Fibroblast of lung (primary cell): ENCODE measurements around the gene KCNIP1. TPM values are rescaled to one million over a fixed set of nuclear protein-coding genes. Genes with fewer than 3 reads are reported as not detected.

Source experiments
- DNase-seq, 2 donors: peaks; one replicate each; pipeline versions ENCODE4 v3.0.0 to v3.0.0-alpha.2; 2010; ENCODE audit warnings: low read depth in 2 of 2
- H2AFZ ChIP-seq: 2 replicates; pipeline ENCODE4 v1.5.1; 2012; ENCODE audit warnings: low read length, control low read depth, inconsistent platforms
- H3K27ac ChIP-seq: 2 replicates; pipeline ENCODE4 v1.5.1; 2011; ENCODE audit warnings: low read length, control low read depth; ENCODE audit not compliant: insufficient read depth
- H3K27me3 ChIP-seq: 2 replicates; pipeline ENCODE4 v1.5.1; 2011; ENCODE audit warnings: mild to moderate bottlenecking, low read length; ENCODE audit not compliant: control insufficient read depth, insufficient read depth
- H3K36me3 ChIP-seq: 2 replicates; pipeline ENCODE4 v1.5.1; 2011; ENCODE audit warnings: low read length; ENCODE audit not compliant: control insufficient read depth, insufficient read depth
- H3K4me1 ChIP-seq: 2 replicates; pipeline ENCODE4 v1.5.1; 2011; ENCODE audit warnings: low read length; ENCODE audit not compliant: control insufficient read depth, insufficient read depth; ENCODE audit errors: extremely low read depth
- H3K4me2 ChIP-seq: 2 replicates; pipeline ENCODE4 v1.5.1; 2011; ENCODE audit warnings: low read length, control low read depth; ENCODE audit not compliant: insufficient read depth; ENCODE audit errors: extremely low read depth
- H3K4me3 ChIP-seq, 4 experiments: fragments of 200-600 bp in 1 of 4; sonication (generic) in 1 of 4; replicated peaks in 1 of 4; 2 replicates each; pipeline ENCODE4 v1.5.1; 2011 to 2016; ENCODE audit warnings: low read length in 4 of 4, low read depth in 3 of 4, mild to moderate bottlenecking in 3 of 4, control low read depth in 2 of 4, inconsistent platforms in 1 of 4, mixed read lengths in 1 of 4; ENCODE audit not compliant: insufficient read depth in 1 of 4; ENCODE audit errors: control extremely low read depth in 1 of 4
- H3K79me2 ChIP-seq: 2 replicates; pipeline ENCODE4 v1.5.1; 2012; ENCODE audit warnings: mild to moderate bottlenecking, low read length, inconsistent platforms; ENCODE audit not compliant: control insufficient read depth, insufficient read depth
- H3K9ac ChIP-seq: 2 replicates; pipeline ENCODE4 v1.5.1; 2011; ENCODE audit warnings: mild to moderate bottlenecking, low read length, control low read depth; ENCODE audit not compliant: insufficient read depth
- H3K9me3 ChIP-seq: 2 replicates; pipeline ENCODE4 v1.5.1; 2012; ENCODE audit warnings: low read depth, low read length; ENCODE audit not compliant: control insufficient read depth, insufficient read depth
- H4K20me1 ChIP-seq: 2 replicates; pipeline ENCODE4 v1.5.1; 2011; ENCODE audit warnings: low read length; ENCODE audit not compliant: control insufficient read depth, insufficient read depth; ENCODE audit errors: extremely low read depth
- EZH2 ChIP-seq: IDR thresholded peaks from 2 replicates; pipeline ENCODE4 v1.5.1; 2012; ENCODE audit warnings: low read length, control low read depth, mild to moderate bottlenecking; ENCODE audit errors: missing control alignments
- polyA plus RNA-seq, 2 donors: library from polyadenylated mRNA; depleted of rRNA in 1 of 2; stranded (reverse) in 1 of 2; unstranded in 1 of 2; fragments of >200 nt; gene quantifications; 2 replicates each; pipeline ENCODE4 v1.2.1, GENCODE V29; 2011 to 2012; ENCODE audit warnings: missing spikeins in 1 of 2
- total RNA-seq: library from RNA; depleted of rRNA; stranded (reverse); fragments of >200 nt; gene quantifications from 2 replicates; pipeline ENCODE4 v1.2.1, GENCODE V29; 2014
- TF ChIP-seq, protein P1 (sequence below), 2 donors: IDR thresholded peaks in 1 of 2; conservative IDR thresholded peaks in 1 of 2; 1 replicate in 1 of 2; 2 replicates in 1 of 2; pipeline ENCODE4 v1.5.1; 2011 to 2012; ENCODE audit warnings: low read length in 2 of 2, control low read depth in 1 of 2, inconsistent platforms in 1 of 2, low read depth in 1 of 2, mild to moderate bottlenecking in 1 of 2

KCNIP1 gene
- total and polyA plus RNA-seq, 2 donors (not counting 1 experiment from before 2014, with no cell fraction given), result not detected

DNA sequence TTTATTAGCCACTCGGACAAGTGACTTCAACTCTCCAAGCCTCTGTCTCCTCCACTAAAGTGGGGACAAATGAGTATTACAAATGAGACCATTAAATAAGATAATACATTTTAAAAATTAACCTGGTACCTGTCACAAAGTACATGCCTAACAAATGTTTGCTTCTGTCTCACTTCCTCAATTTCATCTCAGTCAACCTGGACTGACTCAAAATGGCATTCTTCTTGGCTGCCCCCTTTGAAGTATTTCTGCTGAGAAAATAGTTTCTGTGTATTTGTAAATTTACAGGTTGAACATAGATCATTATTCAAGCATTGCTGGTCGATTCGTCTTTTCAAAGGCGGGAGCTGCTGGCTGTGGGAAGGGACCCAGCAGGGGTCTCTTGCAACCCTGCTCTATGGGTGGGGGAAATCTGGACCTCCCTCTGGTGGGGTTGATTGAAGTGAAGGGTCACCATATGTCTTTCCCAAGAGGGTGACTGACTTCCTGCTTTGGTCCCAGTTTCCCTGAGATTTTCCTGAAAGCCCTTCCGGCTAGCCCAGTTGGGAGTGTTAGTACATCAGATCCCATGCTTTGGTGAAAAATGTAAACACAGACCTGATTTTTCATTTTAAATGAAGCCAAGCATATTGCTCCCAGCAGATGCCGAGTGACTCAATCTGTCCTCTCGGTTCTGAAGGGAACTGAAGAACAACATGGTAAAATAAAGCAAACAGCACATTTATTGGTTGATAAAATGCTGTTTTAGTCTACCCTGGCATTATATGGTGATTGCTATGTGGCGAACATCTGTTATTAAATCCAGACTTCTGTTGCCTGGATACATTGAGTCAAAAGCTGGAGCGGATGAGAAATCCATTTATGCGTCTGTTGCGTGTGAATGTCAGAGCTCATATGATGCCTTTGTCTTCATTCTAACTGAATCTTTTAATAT, 73.0 kb downstream of the KCNIP1 start:
- Histone ChIP-seq H3K4me3 (no peak overlapping the region), H2AFZ (no peak overlapping the region), H3K4me1 (no peaks in the 10 kb centered on the region), H3K4me2 (no peak overlapping the region), H3K27ac (no peak overlapping the region), H3K9ac (no peak overlapping the region), H3K79me2 (no peaks in the 10 kb centered on the region), H3K9me3 (no peaks in the 10 kb centered on the region), H4K20me1 (no peaks in the 10 kb centered on the region), H3K27me3 (no peaks in the 10 kb centered on the region), H3K36me3 (no peaks in the 10 kb centered on the region)
- DNase-seq, result no peak
- TF ChIP-seq, protein P1, sequence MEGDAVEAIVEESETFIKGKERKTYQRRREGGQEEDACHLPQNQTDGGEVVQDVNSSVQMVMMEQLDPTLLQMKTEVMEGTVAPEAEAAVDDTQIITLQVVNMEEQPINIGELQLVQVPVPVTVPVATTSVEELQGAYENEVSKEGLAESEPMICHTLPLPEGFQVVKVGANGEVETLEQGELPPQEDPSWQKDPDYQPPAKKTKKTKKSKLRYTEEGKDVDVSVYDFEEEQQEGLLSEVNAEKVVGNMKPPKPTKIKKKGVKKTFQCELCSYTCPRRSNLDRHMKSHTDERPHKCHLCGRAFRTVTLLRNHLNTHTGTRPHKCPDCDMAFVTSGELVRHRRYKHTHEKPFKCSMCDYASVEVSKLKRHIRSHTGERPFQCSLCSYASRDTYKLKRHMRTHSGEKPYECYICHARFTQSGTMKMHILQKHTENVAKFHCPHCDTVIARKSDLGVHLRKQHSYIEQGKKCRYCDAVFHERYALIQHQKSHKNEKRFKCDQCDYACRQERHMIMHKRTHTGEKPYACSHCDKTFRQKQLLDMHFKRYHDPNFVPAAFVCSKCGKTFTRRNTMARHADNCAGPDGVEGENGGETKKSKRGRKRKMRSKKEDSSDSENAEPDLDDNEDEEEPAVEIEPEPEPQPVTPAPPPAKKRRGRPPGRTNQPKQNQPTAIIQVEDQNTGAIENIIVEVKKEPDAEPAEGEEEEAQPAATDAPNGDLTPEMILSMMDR (conservative IDR thresholded peaks at IDR 0.05 in 1 of 2, IDR thresholded peaks at IDR 0.05 in 1 of 2; ENCODE audit: low read depth in 1 of 2, low read length in 2 of 2), result no peak
- no peak for TF ChIP-seq EZH2

- no peak overlapping the region for H3K9ac ChIP-seq
- no peaks in the 10 kb centered on the region for H3K79me2 ChIP-seq
- no peaks in the 10 kb centered on the region for H3K9me3 ChIP-seq
- DNase-seq, result no peak
- TF ChIP-seq EZH2, result no peak
- TF ChIP-seq, protein P1 (conservative IDR thresholded peaks at IDR 0.05 in 1 of 2, IDR thresholded peaks at IDR 0.05 in 1 of 2; ENCODE audit: low read depth in 1 of 2, low read length in 2 of 2), result no peak
- H3K4me1 ChIP-seq, result no peaks in the 10 kb centered on the region
- no peak overlapping the region for H3K27ac ChIP-seq
- H3K4me3 ChIP-seq, result no peak overlapping the region
- H3K36me3 ChIP-seq, result no peaks in the 10 kb centered on the region
- no peak overlapping the region for H2AFZ ChIP-seq
- no peaks in the 10 kb centered on the region for H3K27me3 ChIP-seq
- H4K20me1 ChIP-seq, result no peaks in the 10 kb centered on the region
- no peak overlapping the region for H3K4me2 ChIP-seq
Observed at GRCh38 chr5:170579601-170580000, 75.8 kb downstream of the KCNIP1 start.

DNA sequence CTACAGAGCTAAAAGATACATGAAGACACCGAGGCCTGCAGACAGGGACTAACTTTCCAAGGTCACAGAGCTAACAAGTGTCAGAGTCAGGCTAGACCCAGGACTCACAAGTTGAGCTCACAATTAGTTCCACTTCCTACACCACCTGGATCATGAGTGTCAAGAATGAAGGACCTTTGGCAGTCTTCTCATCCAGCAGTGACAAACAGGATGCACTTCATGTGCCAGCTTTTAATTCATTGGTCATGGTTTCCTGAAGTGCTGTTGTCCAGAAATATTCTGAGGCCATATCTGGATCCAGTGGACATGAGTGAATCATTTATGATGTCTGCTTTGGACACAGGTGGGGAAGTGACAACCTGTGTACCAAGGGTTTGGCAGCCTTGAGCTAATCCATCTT, 77.4 kb downstream of the KCNIP1 start:
- Histone ChIP-seq H3K27me3 (no peaks in the 10 kb centered on the region), H3K9me3 (no peaks in the 10 kb centered on the region), H2AFZ (no peak overlapping the region), H3K4me1 (no peaks in the 10 kb centered on the region), H3K79me2 (no peaks in the 10 kb centered on the region), H3K27ac (no peak overlapping the region), H3K9ac (no peak overlapping the region), H3K36me3 (no peaks in the 10 kb centered on the region), H4K20me1 (no peaks in the 10 kb centered on the region), H3K4me2 (no peak overlapping the region), H3K4me3 (no peak overlapping the region)
- no peak for DNase-seq
- TF ChIP-seq, protein P1 (conservative IDR thresholded peaks at IDR 0.05 in 1 of 2, IDR thresholded peaks at IDR 0.05 in 1 of 2; ENCODE audit: low read depth in 1 of 2, low read length in 2 of 2), result no peak
- TF ChIP-seq EZH2, result no peak
